NCI-H2107 (cell line): ENCODE measurements around the gene TPM2.
"Not testable (repeated sequence)": the region's sequence is repeated elsewhere in the genome, so short reads cannot be mapped to it uniquely, and the experiment has no call there.

Experiments
- DNase-seq: peaks from one replicate; lab custom pipeline; 2025; lab: John Stamatoyannopoulos, UW

TPM2 gene

GRCh38 chr9:35656348-35656747, 33.4 kb downstream of the TPM2 start:
- no peak for DNase-seq

GRCh38 chr9:35653611-35654010, 36.1 kb downstream of the TPM2 start:
- no peak for DNase-seq

- no peak for DNase-seq
Measured at GRCh38 chr9:35652829-35653209, 36.9 kb downstream of the TPM2 start.

- DNase-seq: no peak
Measured at GRCh38 chr9:35651956-35652828, 37.5 kb downstream of the TPM2 start.

GRCh38 chr9:35650341-35651158, 39.2 kb downstream of the TPM2 start, which contains the start of gene SIT1:
Gene SIT1, minus strand, starts transcription at chr9:35650931. Its CDS starts 78 bp downstream, at chr9:35650853.
- DNase-seq: no peak

DNA sequence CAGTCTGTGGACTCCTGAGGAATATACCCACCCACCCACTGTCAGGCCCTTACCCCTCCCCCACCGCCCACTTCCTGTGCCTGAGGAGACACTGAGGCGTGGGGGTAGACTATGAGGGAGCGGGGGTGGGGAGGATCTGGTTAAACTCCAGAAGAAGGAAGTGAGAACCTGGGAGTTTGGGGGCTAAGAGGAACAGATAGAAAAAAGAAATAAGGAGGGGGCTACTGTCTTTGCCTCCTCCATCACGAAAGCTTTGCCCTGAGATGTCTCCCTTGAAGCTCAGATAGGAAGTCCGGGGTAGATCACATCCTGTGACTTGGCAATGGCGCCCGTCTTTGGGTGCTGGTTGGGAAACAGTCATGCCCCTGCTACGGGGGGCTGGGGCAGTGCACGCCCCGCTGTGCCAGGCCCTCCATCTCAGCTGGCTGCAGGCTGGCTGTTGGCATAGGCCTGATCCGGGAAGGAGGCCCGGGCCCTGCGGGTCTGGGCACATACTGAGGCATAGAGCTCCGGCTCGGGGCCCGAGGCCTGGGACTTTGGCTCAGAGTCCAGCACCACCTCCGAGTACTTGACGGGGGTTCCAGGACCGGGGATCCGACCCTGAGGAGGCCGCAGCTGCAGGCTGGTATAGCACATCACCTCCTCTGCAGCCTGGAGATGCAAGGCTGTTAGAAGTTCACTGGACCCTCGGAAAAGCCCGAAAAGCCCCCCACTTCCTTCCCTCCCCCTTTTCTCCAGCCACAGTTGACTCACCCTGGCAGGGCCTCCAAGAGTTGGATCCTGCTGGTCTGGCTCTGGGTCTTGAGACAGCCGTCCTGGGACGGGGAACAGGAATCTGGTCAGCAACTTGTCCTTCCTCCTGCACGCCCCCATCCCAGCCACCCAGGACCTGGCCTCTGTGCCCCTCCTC, 40.0 kb downstream of the TPM2 start:
- no peak for DNase-seq

- peak; percentile 86 for DNase-seq
Measured at GRCh38 chr9:35646533-35647265, 43.0 kb downstream of the TPM2 start.

- no peak for DNase-seq
Measured at GRCh38 chr9:35646153-35646532, 43.6 kb downstream of the TPM2 start.

DNA sequence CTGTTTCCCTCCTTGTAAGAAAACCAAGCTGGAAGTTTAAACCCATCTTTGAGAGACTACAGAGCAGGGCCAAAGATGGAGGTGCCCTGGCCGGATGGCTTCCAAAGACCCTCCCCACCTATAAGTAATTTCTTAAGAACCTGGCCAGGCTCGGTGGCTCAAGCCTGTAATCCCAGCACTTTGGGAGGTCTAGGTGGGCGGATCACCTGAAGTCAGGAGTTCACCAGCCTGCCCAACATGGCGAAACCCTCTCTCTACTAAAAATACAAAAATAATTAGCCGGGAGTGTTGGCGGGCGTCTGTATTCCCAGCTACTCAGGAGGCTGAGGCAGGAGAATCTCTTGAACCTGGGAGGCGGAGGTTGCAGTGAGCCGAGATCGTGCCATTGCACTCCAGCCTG, 44.0 kb downstream of the TPM2 start:
- DNase-seq: not testable (repeated sequence)

DNA sequence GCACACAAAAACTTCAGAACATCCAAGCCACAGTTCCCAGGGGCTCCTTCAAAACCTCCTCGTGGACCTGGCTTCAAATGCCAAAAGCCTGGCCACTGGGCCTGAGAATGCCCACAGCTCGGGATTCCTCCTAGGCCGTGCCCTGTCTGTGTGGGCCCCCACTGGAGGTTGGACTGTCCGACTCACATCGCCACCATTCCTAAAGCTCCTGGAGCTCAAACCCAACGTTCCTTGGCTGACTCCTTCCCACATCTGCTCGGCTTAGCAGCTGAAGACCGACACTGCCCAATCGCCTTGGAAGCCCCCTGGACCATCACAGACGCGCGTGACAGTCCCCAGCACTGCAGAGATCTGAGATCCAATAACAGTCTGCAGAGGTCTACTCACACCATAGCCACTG, 46.7 kb downstream of the TPM2 start:
- no peak for DNase-seq

DNA sequence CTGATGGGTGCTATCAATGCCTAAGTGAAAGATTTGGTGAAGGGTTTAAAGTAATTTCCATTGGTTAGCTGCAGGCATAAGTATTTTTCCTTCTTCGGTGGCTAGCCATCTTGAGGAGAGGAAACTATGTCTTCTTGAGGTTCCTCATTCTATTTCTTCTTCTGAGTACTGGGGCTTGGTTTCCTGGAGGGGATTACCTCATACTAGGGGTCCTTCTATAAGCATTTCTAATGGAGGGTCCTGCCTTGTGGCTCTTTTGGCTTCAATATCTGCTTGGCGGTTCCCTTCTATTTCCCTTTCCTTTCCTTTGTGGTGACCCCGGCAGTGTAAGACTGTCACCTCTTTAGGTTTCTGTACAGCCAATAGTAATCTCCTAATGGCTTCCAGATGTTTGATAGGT, 48.2 kb downstream of the TPM2 start:
- not testable (repeated sequence) for DNase-seq

GRCh38 chr9:35640431-35640830, 49.3 kb downstream of the TPM2 start:
- not testable (repeated sequence) for DNase-seq

GRCh38 chr9:35639631-35640030, 50.1 kb downstream of the TPM2 start:
- DNase-seq: no peak

DNA sequence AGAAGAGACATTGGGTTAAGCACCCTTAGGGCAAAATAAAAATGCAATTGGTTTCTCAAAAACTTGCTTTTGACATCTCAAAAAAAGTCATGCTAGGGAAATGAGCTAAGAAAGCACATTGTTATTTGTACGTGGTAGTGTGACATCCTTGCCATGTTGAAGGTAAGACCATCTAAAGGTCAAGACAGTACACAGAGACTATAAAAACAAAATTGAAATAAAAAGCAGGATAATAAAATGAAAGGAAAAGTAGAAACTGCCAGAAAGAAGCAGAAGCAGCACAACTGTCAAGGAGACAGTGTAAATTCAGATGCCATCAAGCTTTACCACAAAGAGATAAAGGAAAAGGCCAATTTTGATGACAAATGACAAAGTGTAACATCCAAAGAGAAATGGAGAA, 50.5 kb downstream of the TPM2 start:
- DNase-seq: not testable (repeated sequence)

GRCh38 chr9:35638751-35639150, 51.0 kb downstream of the TPM2 start:
- not testable (repeated sequence) for DNase-seq

DNA sequence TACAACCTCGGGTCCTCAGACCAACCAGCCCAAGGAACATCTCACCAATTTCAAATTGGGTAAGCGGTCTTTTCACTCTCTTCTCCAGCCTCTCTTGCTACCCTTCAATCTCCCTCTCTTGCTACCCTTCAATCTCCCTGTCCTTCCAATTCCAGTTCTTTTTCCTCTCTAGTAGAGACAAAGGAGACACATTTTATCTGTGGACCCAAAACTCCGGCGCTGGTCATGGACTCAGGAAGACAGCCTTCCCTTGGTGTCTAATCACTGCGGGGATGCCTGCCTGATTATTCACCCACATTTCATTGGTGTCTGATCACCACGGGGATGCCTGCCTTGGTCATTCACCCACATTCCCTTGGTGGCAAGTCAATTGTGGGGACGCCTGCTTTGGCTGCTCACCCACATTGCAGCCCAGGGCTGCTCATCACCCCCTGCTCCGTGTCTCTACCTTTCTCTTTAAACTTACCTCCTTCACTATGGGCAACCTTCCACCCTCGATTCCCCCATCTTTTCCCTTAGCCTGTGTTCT, 52.2 kb downstream of the TPM2 start:
- DNase-seq: not testable (repeated sequence)

GRCh38 chr9:35636877-35637246, 52.9 kb downstream of the TPM2 start:
- not testable (repeated sequence) for DNase-seq

DNA sequence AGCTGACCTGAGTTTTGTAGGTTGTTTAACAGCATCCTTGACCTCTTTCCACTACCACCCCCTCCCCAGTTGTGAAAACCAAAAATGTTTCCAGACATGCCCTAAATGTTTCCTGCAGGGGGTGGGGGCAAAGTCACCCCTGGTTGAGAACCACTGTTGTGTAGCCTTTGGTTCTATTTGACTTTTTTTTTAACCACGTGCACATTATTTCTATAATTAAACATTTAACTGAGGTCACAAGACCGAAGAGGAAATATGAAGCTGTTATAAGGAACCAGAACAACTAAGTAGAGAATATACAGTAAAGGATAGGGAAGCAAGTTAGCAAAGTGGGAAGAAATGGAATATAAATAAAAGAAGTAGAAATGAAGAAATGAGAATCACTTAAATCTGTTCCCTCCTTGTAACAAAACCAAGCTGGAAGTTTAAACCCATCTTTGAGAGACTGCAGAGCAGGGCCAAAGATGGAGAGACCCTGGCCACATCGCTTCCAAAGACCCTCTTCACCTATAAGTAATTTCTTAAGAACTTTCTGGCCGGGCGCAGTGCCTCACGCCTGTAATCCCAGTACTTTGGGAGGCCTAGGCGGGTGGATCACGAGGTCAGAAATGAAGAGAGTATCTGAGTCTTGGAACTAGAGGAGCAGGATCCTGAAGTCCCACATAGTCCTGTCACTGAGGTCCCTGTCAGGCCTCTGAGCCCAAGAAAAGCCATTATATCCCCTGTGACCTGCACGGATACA, 53.4 kb downstream of the TPM2 start:
- no peak for DNase-seq

DNA sequence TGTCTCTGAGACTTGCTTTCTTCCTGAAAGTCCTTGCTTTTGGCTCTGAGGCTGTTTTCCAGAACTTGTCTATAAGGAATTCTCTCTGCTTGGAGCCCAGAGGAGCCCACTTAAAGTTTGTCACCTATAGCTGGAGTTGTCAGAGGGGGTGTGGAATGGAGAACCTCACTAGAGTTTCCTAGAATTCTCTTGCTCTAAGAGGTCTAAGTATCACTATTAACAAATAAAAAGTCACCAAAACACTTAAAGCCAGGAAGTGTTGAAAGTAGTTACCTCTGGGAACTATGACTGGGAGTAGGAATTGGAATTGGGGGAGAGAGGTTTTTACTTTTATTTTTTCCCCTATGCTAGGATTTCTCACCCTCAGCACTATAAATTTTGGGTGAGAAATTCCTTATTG, 54.0 kb downstream of the TPM2 start:
- DNase-seq: no peak
